HepG2 (cell line): ENCODE data around the gene TOLLIP. TPM values are rescaled to one million over a fixed set of nuclear protein-coding genes. Genes with fewer than 3 reads are reported as not detected.
"Not testable (repeated sequence)": the region's sequence is repeated elsewhere in the genome, so short reads cannot be mapped to it uniquely, and the experiment has no call there.

ENCODE experiments used
- ATAC-seq: fragments of 200-7000 bp; cut with Tn5 transposase; 3 replicates; pipeline ENCODE4 v1.9.1; 2020; ENCODE audit warnings: mild to moderate bottlenecking, moderate library complexity
- BruUV-seq: library from RNA; stranded (reverse); fragments of 400-500 nt; replicated peaks from 2 replicates; lab custom pipeline; 2021; lab: Mats Ljungman, UMichigan
- CTCF ChIA-PET: fragments of 300-600 bp; formaldehyde crosslinking; extraction: SDS; loops from one replicate; lab custom pipeline; 2021; ENCODE audit warnings: low total read pairs, inconsistent platforms, low intra/inter-chr PET ratio; lab: Yijun Ruan, JAX
- POLR2A ChIA-PET: fragments of 350-600 bp; sonication (Branson Sonifier 250); formaldehyde crosslinking; loops from one replicate; lab custom pipeline; 2020; ENCODE audit warnings: antibody characterized with exemption, inconsistent platforms; lab: Yijun Ruan, JAX
- DNase-seq: peaks from one replicate; pipeline ENCODE4 v3.0.0-alpha.2; 2015; ENCODE audit warnings: low spot score
- FAIRE-seq: peaks from 3 replicates; lab custom pipeline; 2011; peaks lifted over from hg19 to GRCh38; lab: Jason Lieb, UNC
- H2AFZ ChIP-seq: one replicate; pipeline ENCODE4 v1.6.1; 2011; ENCODE audit warnings: low read length, inconsistent platforms
- H3K27ac ChIP-seq: fragments of 300-600 bp; 3 replicates; pipeline ENCODE4 v1.8.0; 2011; ENCODE audit warnings: mixed run types, mild to moderate bottlenecking, mixed read lengths, low read length, inconsistent platforms; ENCODE audit not compliant: insufficient read depth; ENCODE audit errors: extremely low read length
- H3K27me3 ChIP-seq, 2 experiments: fragments of 200-600 bp in 1 of 2; 2 replicates in 1 of 2; 3 replicates in 1 of 2; pipeline versions ENCODE4 v1.6.0 to v1.8.0; 2011; ENCODE audit warnings: low read length in 2 of 2, mild to moderate bottlenecking in 2 of 2, moderate library complexity in 2 of 2, inconsistent platforms in 1 of 2; ENCODE audit not compliant: insufficient read depth in 2 of 2, control insufficient read depth in 1 of 2
- H3K36me3 ChIP-seq, 2 experiments: fragments of 200-600 bp in 1 of 2; replicated peaks in 1 of 2; 2 replicates in 1 of 2; 3 replicates in 1 of 2; pipeline versions ENCODE4 v1.5.1 to v1.8.0; 2011; ENCODE audit warnings: low read length in 2 of 2, inconsistent platforms in 1 of 2; ENCODE audit not compliant: insufficient read depth in 2 of 2, control insufficient read depth in 1 of 2
- H3K4me1 ChIP-seq: 2 replicates; pipeline ENCODE4 v1.5.1; 2012; ENCODE audit warnings: low read length, inconsistent platforms; ENCODE audit not compliant: insufficient read depth
- H3K4me2 ChIP-seq: 2 replicates; pipeline ENCODE4 v1.6.0; 2011; ENCODE audit warnings: low read depth, low read length, inconsistent platforms
- H3K4me3 ChIP-seq, 3 experiments: fragments of 200-600 bp in 1 of 3; sonication (generic), shearing (Covaris generic) in 1 of 3; replicated peaks in 1 of 3; 2 replicates each; pipeline ENCODE4 v1.5.1; 2011 to 2016; ENCODE audit warnings: low read length in 3 of 3, inconsistent platforms in 2 of 3, low read depth in 2 of 3, mild to moderate bottlenecking in 2 of 3, control low read depth in 1 of 3, mixed read lengths in 1 of 3; ENCODE audit not compliant: insufficient read depth in 1 of 3
- H3K79me2 ChIP-seq: one replicate; pipeline ENCODE4 v1.6.1; 2011; ENCODE audit warnings: low read length, inconsistent platforms; ENCODE audit not compliant: insufficient read depth
- H3K9ac ChIP-seq: 2 replicates; pipeline ENCODE4 v1.6.0; 2011; ENCODE audit warnings: mild to moderate bottlenecking, low read depth, low read length, inconsistent platforms; ENCODE audit not compliant: insufficient read depth
- H3K9me3 ChIP-seq: 2 replicates; pipeline ENCODE4 v1.5.1; 2012; ENCODE audit warnings: mild to moderate bottlenecking, low read length
- H4K20me1 ChIP-seq: 2 replicates; pipeline ENCODE4 v1.6.0; 2011; ENCODE audit warnings: inconsistent platforms, mild to moderate bottlenecking, low read length, moderate library complexity; ENCODE audit not compliant: insufficient read depth
- ELF4 ChIP-seq: sonication (generic); formaldehyde crosslinking; IDR thresholded peaks from 2 replicates; pipeline ENCODE4 v1.5.0; 2020; ENCODE audit warnings: missing genetic modification reagents, mild to moderate bottlenecking, moderate library complexity, borderline replicate concordance
- GPBP1L1 ChIP-seq: sonication (generic); formaldehyde crosslinking; IDR thresholded peaks from 2 replicates; pipeline ENCODE4 v1.5.0; 2020; ENCODE audit warnings: mild to moderate bottlenecking, missing genetic modification reagents
- HIVEP1 ChIP-seq: sonication (generic); formaldehyde crosslinking; IDR thresholded peaks from 2 replicates; pipeline ENCODE4 v1.4.0; 2020; ENCODE audit warnings: mild to moderate bottlenecking, missing genetic modification reagents
- ISX ChIP-seq: sonication (generic); formaldehyde crosslinking; conservative IDR thresholded peaks from 2 replicates; pipeline ENCODE4 v1.5.0; 2020; ENCODE audit warnings: missing genetic modification reagents
- MLLT10 ChIP-seq: sonication (generic); formaldehyde crosslinking; IDR thresholded peaks from 2 replicates; pipeline ENCODE4 v1.4.0; 2020; ENCODE audit warnings: missing genetic modification reagents
- PBX2 ChIP-seq: IDR thresholded peaks from 2 replicates; pipeline ENCODE4 v1.6.1; 2016; ENCODE audit warnings: control low read depth
- TAF15 ChIP-seq: fragments of 200-400 bp; formaldehyde crosslinking; IDR thresholded peaks from one replicate; pipeline ENCODE4 v1.6.1; 2018; ENCODE audit warnings: mild to moderate bottlenecking, low read depth, low read length; ENCODE audit not compliant: poor library complexity, severe bottlenecking
- TCF7 ChIP-seq: sonication (generic); IDR thresholded peaks from 2 replicates; pipeline ENCODE4 v1.6.1; 2016; ENCODE audit warnings: antibody characterized with exemption, low read depth
- ZNF337 ChIP-seq: sonication (generic); formaldehyde crosslinking; IDR thresholded peaks from 2 replicates; pipeline ENCODE4 v1.5.1; 2020; ENCODE audit warnings: missing genetic modification reagents, low read depth, mild to moderate bottlenecking, borderline replicate concordance
- ZNF343 ChIP-seq: sonication (generic); formaldehyde crosslinking; IDR thresholded peaks from 2 replicates; pipeline ENCODE4 v1.4.0; 2020; ENCODE audit warnings: mild to moderate bottlenecking, missing genetic modification reagents
- ZNF350 ChIP-seq: sonication (generic); formaldehyde crosslinking; IDR thresholded peaks from 2 replicates; pipeline ENCODE4 v1.4.0; 2020; ENCODE audit warnings: mild to moderate bottlenecking, low read depth, missing genetic modification reagents, borderline replicate concordance
- ZNF468 ChIP-seq: sonication (generic); formaldehyde crosslinking; IDR thresholded peaks from 2 replicates; pipeline ENCODE4 v1.8.0; 2022; ENCODE audit warnings: mild to moderate bottlenecking, moderate library complexity, missing genetic modification reagents
- ZNF530 ChIP-seq: sonication (generic); formaldehyde crosslinking; IDR thresholded peaks from 2 replicates; pipeline ENCODE4 v1.5.0; 2020; ENCODE audit warnings: low read depth, mild to moderate bottlenecking, missing genetic modification reagents
- ZSCAN9 ChIP-seq: IDR thresholded peaks from 2 replicates; pipeline ENCODE4 v1.6.1; 2016; ENCODE audit warnings: borderline replicate concordance
- WGBS: methylation state at CpG from one replicate; pipeline ENCODE4 v1.1.6; 2017; ENCODE audit warnings: low lambda C conversion rate; 5-methylcytosine and 5-hydroxymethylcytosine counted together
- in situ Hi-C: cut with HindIII; loops from 2 replicates; pipeline ENCODE4 v1.10.0; 2017; ENCODE audit warnings: low pct_unique_long_range_greater_than_20kb; ENCODE audit not compliant: extremely low pct_ligation_motif_present
- intact Hi-C: fragments of 100-400 bp; cut with micrococcal nuclease; formaldehyde crosslinking; loops from one replicate; pipeline ENCODE4 v1.10.0; 2022; ENCODE audit not compliant: unreplicated experiment
- polyA plus RNA-seq, 8 experiments: library from polyadenylated mRNA; depleted of rRNA in 3 of 8; stranded (reverse) in 7 of 8; unstranded in 1 of 8; fragments of >200 nt; fragmentation: Illumina TruSeq in 4 of 8; extraction: Trizol in 4 of 8; gene quantifications; 2 replicates each; pipeline versions ENCODE4 v1.2.1 to v1.2.3, GENCODE V29; 2011 to 2016; ENCODE audit warnings: low read depth in 4 of 8, missing spikeins in 1 of 8, mixed read lengths in 1 of 8; ENCODE audit not compliant: insufficient read depth in 1 of 8
- total RNA-seq, 5 experiments: library from RNA; depleted of rRNA; stranded (reverse); fragments of >200 nt; fragmentation: Illumina TruSeq; extraction: Trizol; gene quantifications; 2 replicates each; pipeline ENCODE4 v1.2.3, GENCODE V29; 2016; ENCODE audit warnings: low read depth in 1 of 5

The TOLLIP gene
- total and polyA plus RNA-seq, 2 of the 13 experiments (the other 11 are each of a cell fraction or from before 2014, with no cell fraction given): 25.9 to 47.5 TPM

- Histone ChIP-seq H3K4me3 (no peak overlapping the region), H3K9me3 (peaks cover 14% of the 10 kb centered on the region; the same call in 1 of the 2 replicates), H3K4me1 (no peaks in the 10 kb centered on the region), H3K79me2 (no peaks in the 10 kb centered on the region), H2AFZ (no peak overlapping the region), H3K36me3 (no peaks in the 10 kb centered on the region), H4K20me1 (no peaks in the 10 kb centered on the region), H3K27me3 (no peaks in the 10 kb centered on the region), H3K27ac (no peak overlapping the region), H3K9ac (no peak overlapping the region), H3K4me2 (no peak overlapping the region)
- intact Hi-C loops: no loop called here
- DNase-seq (no peak), FAIRE-seq (no peak), ATAC-seq (no peak)
- no TSS peak for BruUV-seq
- 78% methylated on average over 16 of the region's 16 CpGs for WGBS
- ChIA-PET CTCF (no interaction called here), POLR2A (no interaction called here)
- TF ChIP-seq PBX2 (CRISPR knock-in tag): no peak
- no peak for TF ChIP-seq ELF4 (CRISPR knock-in tag)
- TF ChIP-seq ZNF337 (CRISPR knock-in tag): no peak
- no peak for TF ChIP-seq HIVEP1 (CRISPR knock-in tag)
- no peak for TF ChIP-seq ZNF468 (CRISPR knock-in tag)
- TF ChIP-seq ISX (CRISPR knock-in tag): no peak
- no peak for TF ChIP-seq GPBP1L1 (CRISPR knock-in tag)
- no peak for TF ChIP-seq MLLT10 (CRISPR knock-in tag)
- TF ChIP-seq ZNF343 (CRISPR knock-in tag): no peak
- TF ChIP-seq TAF15: no peak
- no peak for TF ChIP-seq ZNF530 (CRISPR knock-in tag)
- no peak for TF ChIP-seq TCF7
- no peak for TF ChIP-seq ZSCAN9
- TF ChIP-seq ZNF350 (CRISPR knock-in tag): no peak
- in situ Hi-C loops: no loop called here
Measured at GRCh38 chr11:1251236-1251770, 58.1 kb downstream of the TOLLIP start.

- POLR2A ChIA-PET, H3K27me3 ChIP-seq, H3K4me3 ChIP-seq, H3K36me3 ChIP-seq, H4K20me1 ChIP-seq, H3K4me2 ChIP-seq, H3K79me2 ChIP-seq, ATAC-seq, H3K9ac ChIP-seq, H3K27ac ChIP-seq, DNase-seq, H3K4me1 ChIP-seq, in situ Hi-C loops, intact Hi-C loops, CTCF ChIA-PET, H2AFZ ChIP-seq, FAIRE-seq, BruUV-seq: not testable (repeated sequence)
- WGBS: 40% methylated on average over 6 of the region's 12 CpGs
- H3K9me3 ChIP-seq: peaks cover 14% of the 10 kb centered on the region; the same call in 1 of the 2 replicates
Measured at GRCh38 chr11:1250411-1250810, 59.0 kb downstream of the TOLLIP start.
